Lower lobe of right lung (tissue), 2 donors: Measurements from ENCODE around the gene FLCN. TPM values are rescaled to one million over a fixed set of nuclear protein-coding genes. Genes with fewer than 3 reads are reported as not detected.

ENCODE experiments used
- ATAC-seq, 2 donors: fragments of 200-7000 bp; cut with Tn5 transposase; one replicate each; pipeline ENCODE4 v1.9.1; 2020 to 2022; ENCODE audit warnings: mild to moderate bottlenecking in 2 of 2, moderate library complexity in 2 of 2
- DNase-seq: peaks from one replicate; pipeline ENCODE4 v3.0.0-alpha.2; 2020
- H3K27ac ChIP-seq: fragments of 200-600 bp; one replicate; pipeline ENCODE4 v1.8.0; 2022
- H3K27me3 ChIP-seq: fragments of 200-600 bp; one replicate; pipeline ENCODE4 v1.8.0; 2022; ENCODE audit warnings: low read depth
- H3K36me3 ChIP-seq: fragments of 200-600 bp; one replicate; pipeline ENCODE4 v1.8.0; 2022; ENCODE audit warnings: mild to moderate bottlenecking
- H3K4me1 ChIP-seq: fragments of 200-600 bp; one replicate; pipeline ENCODE4 v1.8.0; 2022
- H3K4me3 ChIP-seq: fragments of 200-600 bp; one replicate; pipeline ENCODE4 v1.8.0; 2022; ENCODE audit warnings: mild to moderate bottlenecking
- H3K9me3 ChIP-seq: fragments of 200-600 bp; one replicate; pipeline ENCODE4 v1.8.0; 2022
- intact Hi-C: fragments of 100-400 bp; cut with DNase I; formaldehyde crosslinking; loops from one replicate; pipeline ENCODE4 v1.11.0; 2022
- total RNA-seq: library from RNA; stranded (reverse); fragmentation: NEBNext Ultra II Directional; extraction: Animal tissue kit (Norgen Biotek cat#: 25700); gene quantifications from one replicate; pipeline ENCODE4 v1.2.1, GENCODE V29; 2021
- TF ChIP-seq, protein P1 (sequence below): fragments of 200-600 bp; IDR thresholded peaks from one replicate; pipeline ENCODE4 v1.8.0; 2022; ENCODE audit warnings: antibody characterized with exemption, mild to moderate bottlenecking
- donor health status: DM: no; HTN: yes; CAD: no; lungs with severe emphysema.

FLCN gene
- total RNA-seq, 1 donor from 2014 or later: 92.6 TPM

DNA sequence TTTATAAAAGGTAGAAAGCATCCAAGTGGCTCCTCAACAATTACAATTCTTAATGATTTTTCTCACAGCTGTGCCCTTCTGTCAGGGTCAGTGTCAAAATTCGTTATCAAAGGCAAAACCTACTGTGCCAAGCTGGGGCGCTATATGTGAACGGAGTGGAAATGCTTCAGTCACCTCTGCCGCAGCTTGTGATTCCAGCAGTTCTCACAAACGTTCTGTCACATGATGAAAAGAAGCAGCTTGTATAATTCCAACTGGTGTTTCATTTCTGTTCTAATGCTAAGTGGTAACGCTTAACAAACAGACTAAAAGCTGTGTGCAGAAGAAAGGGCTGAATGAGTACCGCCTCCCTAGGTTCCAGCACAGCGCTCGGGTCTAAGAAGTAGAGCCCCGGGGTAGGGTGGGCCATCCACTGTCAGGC is 45.0 kb downstream of the FLCN start:
- Histone ChIP-seq H3K4me1 (peaks cover 27% of the 10 kb centered on the region), H3K27me3 (no peaks in the 10 kb centered on the region), H3K4me3 (no peak overlapping the region), H3K9me3 (no peaks in the 10 kb centered on the region), H3K36me3 (peaks cover 32% of the 10 kb centered on the region), H3K27ac (no peak overlapping the region)
- TF ChIP-seq, protein P1, sequence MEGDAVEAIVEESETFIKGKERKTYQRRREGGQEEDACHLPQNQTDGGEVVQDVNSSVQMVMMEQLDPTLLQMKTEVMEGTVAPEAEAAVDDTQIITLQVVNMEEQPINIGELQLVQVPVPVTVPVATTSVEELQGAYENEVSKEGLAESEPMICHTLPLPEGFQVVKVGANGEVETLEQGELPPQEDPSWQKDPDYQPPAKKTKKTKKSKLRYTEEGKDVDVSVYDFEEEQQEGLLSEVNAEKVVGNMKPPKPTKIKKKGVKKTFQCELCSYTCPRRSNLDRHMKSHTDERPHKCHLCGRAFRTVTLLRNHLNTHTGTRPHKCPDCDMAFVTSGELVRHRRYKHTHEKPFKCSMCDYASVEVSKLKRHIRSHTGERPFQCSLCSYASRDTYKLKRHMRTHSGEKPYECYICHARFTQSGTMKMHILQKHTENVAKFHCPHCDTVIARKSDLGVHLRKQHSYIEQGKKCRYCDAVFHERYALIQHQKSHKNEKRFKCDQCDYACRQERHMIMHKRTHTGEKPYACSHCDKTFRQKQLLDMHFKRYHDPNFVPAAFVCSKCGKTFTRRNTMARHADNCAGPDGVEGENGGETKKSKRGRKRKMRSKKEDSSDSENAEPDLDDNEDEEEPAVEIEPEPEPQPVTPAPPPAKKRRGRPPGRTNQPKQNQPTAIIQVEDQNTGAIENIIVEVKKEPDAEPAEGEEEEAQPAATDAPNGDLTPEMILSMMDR: no peak
- intact Hi-C loops: no loop called here
- no peak for DNase-seq
- no peak for ATAC-seq

DNA sequence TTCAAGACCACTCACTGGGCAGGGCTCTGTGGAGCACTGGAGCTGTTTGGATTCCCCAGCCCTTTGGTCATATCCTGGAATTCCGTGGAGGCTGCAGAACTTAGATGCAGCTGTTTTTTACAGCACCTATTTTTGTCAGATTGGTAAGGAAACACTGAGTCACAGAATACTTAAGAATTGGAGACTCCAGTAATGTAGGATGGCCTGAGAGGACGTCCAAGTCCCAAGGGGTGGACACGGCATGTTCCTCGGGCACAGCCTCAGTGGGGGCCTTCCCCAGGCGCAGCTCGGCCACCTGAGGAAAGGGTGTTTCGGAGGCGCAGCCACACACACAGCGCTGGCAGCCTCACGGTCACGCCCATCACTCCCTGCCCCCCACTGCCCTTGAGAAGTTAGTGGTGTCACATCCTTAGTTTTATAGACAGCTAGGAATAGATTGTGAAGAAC is 45.6 kb downstream of the FLCN start:
- no peak for DNase-seq
- no peak overlapping the region for H3K27ac ChIP-seq
- no peaks in the 10 kb centered on the region for H3K27me3 ChIP-seq
- intact Hi-C loops: no loop called here
- no peak overlapping the region for H3K4me3 ChIP-seq
- H3K9me3 ChIP-seq: no peaks in the 10 kb centered on the region
- peaks cover 32% of the 10 kb centered on the region for H3K36me3 ChIP-seq
- peaks cover 33% of the 10 kb centered on the region for H3K4me1 ChIP-seq
- TF ChIP-seq, protein P1: no peak
- ATAC-seq: no peak

DNA sequence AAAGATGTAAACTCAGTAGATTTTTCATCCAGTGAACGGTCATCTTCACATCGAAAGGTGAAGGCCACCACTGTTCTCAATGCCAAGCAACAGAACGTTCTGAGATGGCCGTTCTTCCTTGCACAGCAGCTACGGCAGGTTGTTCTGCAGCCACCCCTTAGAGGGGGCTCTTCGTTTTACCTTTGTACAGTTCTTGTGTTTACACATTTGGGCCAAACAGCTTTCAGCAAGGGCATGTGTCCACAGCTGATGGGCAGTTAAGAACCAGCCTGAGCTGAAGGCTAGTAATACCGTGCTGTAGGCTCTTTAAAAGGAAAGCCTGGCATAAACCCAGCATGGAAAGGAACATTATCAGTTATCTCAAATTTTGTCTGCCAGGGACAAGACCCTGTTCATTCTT is 46.8 kb downstream of the FLCN start:
- ATAC-seq (no peak), DNase-seq (no peak)
- TF ChIP-seq, protein P1: no peak
- Histone ChIP-seq H3K4me3 (no peak overlapping the region), H3K9me3 (no peaks in the 10 kb centered on the region), H3K27me3 (no peaks in the 10 kb centered on the region), H3K36me3 (peaks cover 32% of the 10 kb centered on the region), H3K4me1 (peaks cover 45% of the 10 kb centered on the region), H3K27ac (no peak overlapping the region)
- intact Hi-C loops: no loop called here

DNA sequence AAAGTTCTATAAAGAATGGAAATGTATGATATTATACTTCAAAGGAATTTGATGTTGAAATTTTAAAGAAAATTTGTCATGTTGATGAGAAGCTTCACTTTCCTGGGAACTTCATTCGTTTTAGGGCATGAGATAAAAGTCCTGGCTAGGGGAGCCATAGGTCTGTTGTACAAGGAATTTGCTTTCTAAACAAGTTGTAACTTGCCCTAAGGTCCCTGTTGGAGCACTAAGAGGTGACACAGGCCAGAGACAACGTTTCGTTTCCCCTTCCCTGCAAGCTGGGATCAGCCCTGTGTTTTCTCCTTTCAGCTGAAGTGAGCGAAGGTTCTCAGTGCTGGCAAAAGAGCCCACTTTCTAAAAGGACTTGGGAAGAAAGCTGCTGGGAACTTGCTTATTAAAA is 47.4 kb downstream of the FLCN start:
- no peaks in the 10 kb centered on the region for H3K9me3 ChIP-seq
- H3K27ac ChIP-seq: no peak overlapping the region
- TF ChIP-seq, protein P1: no peak
- intact Hi-C loops: no loop called here
- H3K4me3 ChIP-seq: no peak overlapping the region
- peaks cover 51% of the 10 kb centered on the region for H3K4me1 ChIP-seq
- peaks cover 35% of the 10 kb centered on the region for H3K36me3 ChIP-seq
- DNase-seq (no peak), ATAC-seq (no peak)
- no peaks in the 10 kb centered on the region for H3K27me3 ChIP-seq

DNA sequence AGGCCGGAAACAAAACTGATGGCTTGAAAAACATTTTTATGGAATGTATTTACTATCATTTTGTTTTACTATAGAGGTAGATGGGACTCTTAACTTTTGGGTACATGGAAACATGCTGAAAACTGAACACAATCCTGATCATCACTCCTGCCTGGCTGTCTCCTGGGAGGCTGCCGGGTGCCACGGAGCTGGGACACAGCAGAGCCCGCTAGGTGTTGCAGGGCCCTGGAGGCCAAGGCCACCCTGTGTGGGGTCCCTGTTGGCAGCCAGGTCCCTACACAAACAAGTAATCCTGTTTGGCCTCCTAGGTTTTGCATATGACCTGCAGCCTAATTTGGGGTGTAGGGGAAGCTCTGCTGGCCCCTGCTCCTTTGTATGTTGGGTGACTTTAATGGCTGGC is 48.4 kb downstream of the FLCN start:
- Histone ChIP-seq H3K4me1 (peaks cover 59% of the 10 kb centered on the region), H3K36me3 (peaks cover 44% of the 10 kb centered on the region), H3K9me3 (no peaks in the 10 kb centered on the region), H3K4me3 (no peak overlapping the region), H3K27ac (no peak overlapping the region), H3K27me3 (no peaks in the 10 kb centered on the region)
- DNase-seq: no peak
- TF ChIP-seq, protein P1: no peak
- no peak for ATAC-seq
- intact Hi-C loops: no loop called here
